MCF 10A (cell line): ENCODE results near the gene ARCN1. TPM values are rescaled to one million over a fixed set of nuclear protein-coding genes. Genes with fewer than 3 reads are reported as not detected.
A peak's percentile ranks its signal among the peaks of the same experiment; 100 is the strongest.

Experiments used
- BruUV-seq: library from RNA; stranded (reverse); fragments of 400-500 nt; replicated peaks from 2 replicates; lab custom pipeline; 2021; lab: Mats Ljungman, UMichigan
- CTCF ChIA-PET: fragments of 300-600 bp; sonication (Branson Sonifier 250); formaldehyde crosslinking; extraction: SDS; loops from one replicate; lab custom pipeline; 2021; ENCODE audit warnings: antibody characterized with exemption, inconsistent platforms; lab: Yijun Ruan, JAX
- POLR2A ChIA-PET: fragments of 300-600, 350-650 bp; sonication (Branson Sonifier 250); formaldehyde crosslinking; extraction: SDS; loops from one replicate; lab custom pipeline; 2020; ENCODE audit warnings: antibody characterized with exemption, inconsistent platforms; lab: Yijun Ruan, JAX
- DNase-seq: peaks from one replicate; pipeline ENCODE4 v3.0.0-alpha.2; 2018; ENCODE audit not compliant: unreplicated experiment
- H3K27ac Mint-ChIP-seq: one replicate; pipeline ENCODE4 v1.8.0; 2022; ENCODE audit warnings: mild to moderate bottlenecking, low read depth, mixed read lengths; ENCODE audit not compliant: unreplicated experiment
- H3K27me3 Mint-ChIP-seq: one replicate; pipeline ENCODE4 v1.8.0; 2022; ENCODE audit warnings: mixed read lengths; ENCODE audit not compliant: insufficient read depth, unreplicated experiment
- H3K36me3 Mint-ChIP-seq: one replicate; pipeline ENCODE4 v1.8.0; 2022; ENCODE audit warnings: mild to moderate bottlenecking, moderate library complexity, mixed read lengths; ENCODE audit not compliant: insufficient read depth, unreplicated experiment
- H3K4me1 Mint-ChIP-seq: one replicate; pipeline ENCODE4 v1.8.0; 2022; ENCODE audit warnings: mixed read lengths; ENCODE audit not compliant: insufficient read depth, unreplicated experiment
- H3K4me3 Mint-ChIP-seq: one replicate; pipeline ENCODE4 v1.8.0; 2022; ENCODE audit warnings: mild to moderate bottlenecking, moderate library complexity, mixed read lengths; ENCODE audit not compliant: unreplicated experiment
- H3K9me3 Mint-ChIP-seq: one replicate; pipeline ENCODE4 v1.8.0; 2022; ENCODE audit warnings: mixed read lengths; ENCODE audit not compliant: unreplicated experiment
- CTCF ChIP-seq: fragments of 200-600 bp; IDR thresholded peaks from one replicate; pipeline ENCODE4 v1.8.0; 2022; ENCODE audit warnings: antibody characterized with exemption, mild to moderate bottlenecking; ENCODE audit not compliant: unreplicated experiment
- intact Hi-C: fragments of 100-400 bp; cut with micrococcal nuclease; formaldehyde crosslinking; loops from 2 replicates; pipeline ENCODE4 v1.14.1; 2022
- total RNA-seq: library from RNA; stranded (reverse); gene quantifications from 2 replicates; pipeline ENCODE4 v1.2.3, GENCODE V29; 2022

Gene ARCN1
- total RNA-seq, 1 experiment from 2014 or later, result 164 TPM

DNA sequence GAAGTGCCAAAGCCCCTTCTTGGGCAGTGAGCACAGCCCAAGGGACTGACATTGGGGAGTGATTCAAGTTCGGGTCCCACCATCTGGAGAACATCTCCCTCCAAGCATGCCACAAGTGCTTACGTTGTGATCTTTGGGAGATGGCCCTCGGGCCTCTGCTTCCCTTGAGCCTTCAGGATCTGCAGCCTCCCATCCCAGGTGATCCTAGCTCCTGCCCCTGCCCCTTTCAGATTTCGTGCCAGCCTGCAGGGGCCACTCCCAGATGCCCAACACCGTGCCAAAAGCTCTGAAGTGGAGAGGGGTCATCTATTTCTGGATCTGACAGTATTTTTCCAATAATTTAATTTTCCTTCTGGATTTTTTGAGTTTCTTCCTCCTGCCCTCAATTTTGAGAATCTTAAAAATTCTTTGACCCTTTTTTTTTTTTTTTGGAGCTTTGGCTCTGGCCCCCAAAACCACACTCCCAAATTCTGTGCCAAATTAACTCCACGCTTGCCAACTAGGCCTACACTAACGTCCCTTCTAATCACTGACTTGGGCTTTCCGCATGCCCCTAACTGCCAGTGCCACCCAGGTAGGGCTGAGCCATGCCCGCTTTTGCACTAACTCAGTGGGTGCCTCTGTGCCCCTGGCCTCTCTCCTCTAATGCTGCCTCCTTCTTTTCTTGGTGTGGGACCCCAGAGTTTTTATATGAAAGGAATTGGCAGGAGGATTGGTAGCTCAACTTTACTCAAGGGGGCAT is 60.5 kb downstream of the ARCN1 start:
- H3K4me3 Mint-ChIP-seq, result no peak overlapping the region
- BruUV-seq, result no TSS peak
- no peaks in the 10 kb centered on the region for H3K27me3 Mint-ChIP-seq
- ChIA-PET POLR2A (interaction anchor here (0.5 to 8.7 kb wide), 4 partner anchors 9 to 331 kb away, joined by 3 to 132 read pairs (median 4); no protein-coding TSS in a partner anchor), CTCF (interaction anchor here (0.6 to 2.7 kb wide), 6 partner anchors 7 to 57 kb away, joined by 3 to 12 read pairs (median 4); partner anchors contain the start of gene PHLDB1)
- no peaks in the 10 kb centered on the region for H3K9me3 Mint-ChIP-seq
- peaks cover 53% of the 10 kb centered on the region for H3K36me3 Mint-ChIP-seq
- DNase-seq, result no peak
- peaks cover 26% of the 10 kb centered on the region for H3K4me1 Mint-ChIP-seq
- no peak overlapping the region for H3K27ac Mint-ChIP-seq
- TF ChIP-seq CTCF, result no peak
- intact Hi-C loops, result no loop called here

- Mint-ChIP-seq H3K27ac (peak overlapping the region; percentile 31), H3K4me3 (no peak overlapping the region), H3K9me3 (no peaks in the 10 kb centered on the region), H3K36me3 (peaks cover 50% of the 10 kb centered on the region), H3K4me1 (peaks cover 26% of the 10 kb centered on the region), H3K27me3 (no peaks in the 10 kb centered on the region)
- ChIA-PET CTCF (interaction anchor here (0.6 to 2.7 kb wide), 6 partner anchors 10 to 56 kb away, joined by 3 to 12 read pairs (median 4); no protein-coding TSS in a partner anchor), POLR2A (interaction anchor here (0.5 to 8.7 kb wide), 5 partner anchors 9 to 330 kb away, joined by 3 to 132 read pairs (median 3); no protein-coding TSS in a partner anchor)
- intact Hi-C loops, result no loop called here
- no peak for TF ChIP-seq CTCF
- DNase-seq, result no peak
- no TSS peak for BruUV-seq
These were observed 61.1 kb downstream of the ARCN1 start for GRCh38 chr11:118633319-118633690.

DNA sequence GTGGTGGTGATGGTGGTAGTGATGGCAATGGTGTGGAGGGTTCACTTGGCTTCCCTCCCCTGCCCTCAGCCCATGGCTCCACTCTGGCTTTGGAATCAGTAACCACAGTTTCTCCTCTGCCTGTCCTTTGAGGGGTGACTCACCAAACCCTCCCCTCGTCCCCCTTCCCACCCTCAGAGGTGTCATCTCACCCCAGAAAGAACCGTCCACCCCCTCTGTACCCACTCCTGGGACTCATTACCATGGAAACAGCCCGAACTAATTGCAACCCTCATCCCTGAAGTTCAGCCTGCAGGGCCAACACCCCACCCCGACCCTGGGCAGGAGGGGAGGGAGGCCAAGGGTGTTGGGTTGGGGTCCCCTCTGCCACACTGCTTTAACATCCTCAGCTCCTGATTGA is 61.8 kb downstream of the ARCN1 start:
- no TSS peak for BruUV-seq
- H3K9me3 Mint-ChIP-seq, result no peaks in the 10 kb centered on the region
- no peaks in the 10 kb centered on the region for H3K27me3 Mint-ChIP-seq
- H3K36me3 Mint-ChIP-seq, result peaks cover 44% of the 10 kb centered on the region
- peak overlapping the region; percentile 31 for H3K27ac Mint-ChIP-seq
- intact Hi-C loops, result no loop called here
- ChIA-PET CTCF (interaction anchor here (0.6 to 3.4 kb wide), 6 partner anchors 10 to 56 kb away, joined by 3 to 20 read pairs (median 6); no protein-coding TSS in a partner anchor), POLR2A (interaction anchor here (0.8 to 8.7 kb wide), 8 partner anchors 10 to 59 kb away, joined by 3 to 132 read pairs (median 4); no protein-coding TSS in a partner anchor)
- H3K4me1 Mint-ChIP-seq, result peaks cover 24% of the 10 kb centered on the region
- peak overlapping the region; percentile 67 for H3K4me3 Mint-ChIP-seq
- TF ChIP-seq CTCF, result no peak
- DNase-seq, result no peak
